Liver (tissue), 3 donors: ENCODE measurements around the gene GMDS.

Experiments
- CTCF ChIP-seq: fragments of 150-350 bp; IDR thresholded peaks from 2 replicates; pipeline ENCODE4 v1.5.1; 2017; ENCODE audit warnings: improper control_type of control experiment, low read depth, low read length; ENCODE audit not compliant: missing input control
- HNF4A ChIP-seq, 2 donors: conservative IDR thresholded peaks; 2 replicates each; pipeline ENCODE4 v1.6.1; 2016; ENCODE audit warnings: antibody characterized with exemption in 2 of 2, mild to moderate bottlenecking in 2 of 2
- HNF4G ChIP-seq: IDR thresholded peaks from 2 replicates; pipeline ENCODE4 v1.6.1; 2016; ENCODE audit warnings: antibody characterized with exemption
- JUND ChIP-seq, 2 donors: IDR thresholded peaks; 2 replicates each; pipeline ENCODE4 v1.6.1; 2016; ENCODE audit warnings: antibody characterized with exemption in 2 of 2
- NR2F2 ChIP-seq: IDR thresholded peaks from 2 replicates; pipeline ENCODE4 v1.6.1; 2016; ENCODE audit warnings: antibody characterized with exemption
- RAD21 ChIP-seq, 2 donors: IDR thresholded peaks; 2 replicates each; pipeline ENCODE4 v1.6.1; 2016; ENCODE audit warnings: antibody characterized with exemption in 2 of 2, mild to moderate bottlenecking in 2 of 2
- REST ChIP-seq: IDR thresholded peaks from 2 replicates; pipeline ENCODE4 v1.6.1; 2016; ENCODE audit warnings: antibody characterized with exemption, mild to moderate bottlenecking
- SP1 ChIP-seq: IDR thresholded peaks from 2 replicates; pipeline ENCODE4 v1.6.1; 2018; ENCODE audit warnings: antibody characterized with exemption, mild to moderate bottlenecking
- TAF1 ChIP-seq: conservative IDR thresholded peaks from 2 replicates; pipeline ENCODE4 v1.6.1; 2016; ENCODE audit warnings: antibody characterized with exemption, mild to moderate bottlenecking
- TF ChIP-seq, protein P1 (sequence below): IDR thresholded peaks from 2 replicates; pipeline ENCODE4 v1.6.1; 2016; ENCODE audit warnings: antibody characterized with exemption
- donor health status: healthy.
- donor health status: healthy.

DNA sequence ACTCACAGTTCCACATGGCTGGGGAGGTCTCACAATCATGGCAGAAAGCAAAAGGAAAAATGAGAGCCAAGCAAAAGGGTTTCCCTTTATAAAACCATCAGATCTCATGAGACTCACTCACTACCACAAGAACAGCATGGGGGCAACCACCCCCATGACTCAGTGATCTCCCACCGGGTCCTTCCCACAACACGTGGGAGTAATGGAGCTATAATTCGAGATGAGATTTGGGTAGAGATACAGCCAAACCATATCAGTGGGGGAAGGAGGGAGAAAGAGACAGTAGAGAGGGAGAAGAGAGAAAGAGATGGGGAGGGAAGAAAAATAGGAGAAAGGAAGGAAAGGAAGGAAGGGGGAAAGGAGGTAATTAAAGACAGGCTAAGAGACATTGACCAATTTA, 30.1 kb downstream of the GMDS start:
- no peak for TF ChIP-seq TAF1
- TF ChIP-seq CTCF = no peak
- TF ChIP-seq JUND (IDR thresholded peaks at IDR 0.05) = no peak
- TF ChIP-seq, protein P1, sequence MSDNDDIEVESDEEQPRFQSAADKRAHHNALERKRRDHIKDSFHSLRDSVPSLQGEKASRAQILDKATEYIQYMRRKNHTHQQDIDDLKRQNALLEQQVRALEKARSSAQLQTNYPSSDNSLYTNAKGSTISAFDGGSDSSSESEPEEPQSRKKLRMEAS = no peak
- no peak for TF ChIP-seq HNF4G
- no peak for TF ChIP-seq NR2F2
- no peak for TF ChIP-seq HNF4A (conservative IDR thresholded peaks at IDR 0.05)
- no peak for TF ChIP-seq REST
- no peak for TF ChIP-seq SP1
- no peak for TF ChIP-seq RAD21 (IDR thresholded peaks at IDR 0.05)
